Measurements from ENCODE around the gene FBXO41.

Gene FBXO41

GRCh38 chr2:73210696-73211095 is 73.6 kb downstream of the FBXO41 start:
- DNase-seq, result no peak

- no peak for DNase-seq
Measured at GRCh38 chr2:73210019-73210418, 74.3 kb downstream of the FBXO41 start.

- DNase-seq, result no peak
Measured at GRCh38 chr2:73208258-73208657, 76.0 kb downstream of the FBXO41 start.

GRCh38 chr2:73205611-73206010 is 78.7 kb downstream of the FBXO41 start:
- DNase-seq, result no peak
